Epithelial cell of esophagus (primary cell): ENCODE data around the gene ELAVL2.
A peak's percentile ranks its signal among the peaks of the same experiment; 100 is the strongest.

ENCODE experiments used
- DNase-seq: peaks from one replicate; pipeline ENCODE4 v3.0.0; 2010; ENCODE audit warnings: low read depth
- H3K4me3 ChIP-seq: 2 replicates; pipeline ENCODE4 v1.5.1; 2011; ENCODE audit warnings: mild to moderate bottlenecking, low read length, control low read depth
- TF ChIP-seq, protein P1 (sequence below): IDR thresholded peaks from 2 replicates; pipeline ENCODE4 v1.5.1; 2011; ENCODE audit warnings: low read depth, mild to moderate bottlenecking, low read length, control low read depth, inconsistent platforms; ENCODE audit not compliant: insufficient read depth; ENCODE audit errors: missing control alignments

Gene ELAVL2

DNA sequence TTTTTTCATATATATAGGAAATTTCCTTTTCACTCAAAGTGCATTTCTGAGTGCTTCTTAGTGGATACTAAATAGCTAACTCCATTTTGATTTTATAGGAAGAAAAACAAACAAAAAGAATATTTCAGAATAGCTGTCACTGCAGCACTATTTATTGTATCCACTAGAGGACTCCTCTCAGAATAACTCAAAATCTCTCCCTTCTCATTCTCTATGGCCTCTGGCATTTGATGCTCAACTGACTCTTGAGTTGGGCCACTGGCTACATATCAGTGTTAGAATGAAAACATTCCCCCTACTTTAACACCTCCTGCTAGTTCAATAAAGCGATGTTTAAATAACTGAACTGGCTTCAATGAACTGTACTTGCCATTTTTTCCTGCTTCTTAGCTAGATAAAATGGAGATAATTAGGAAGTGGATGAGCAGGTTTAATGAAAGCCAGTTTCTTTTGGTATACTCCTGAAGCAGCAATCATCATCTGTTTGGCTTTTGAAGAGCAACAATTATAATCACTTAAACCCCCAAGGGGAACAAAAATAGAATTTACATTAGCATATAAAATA lies 16.6 kb upstream of the ELAVL2 start:
- DNase-seq = no peak
- no peak overlapping the region for H3K4me3 ChIP-seq
- TF ChIP-seq, protein P1, sequence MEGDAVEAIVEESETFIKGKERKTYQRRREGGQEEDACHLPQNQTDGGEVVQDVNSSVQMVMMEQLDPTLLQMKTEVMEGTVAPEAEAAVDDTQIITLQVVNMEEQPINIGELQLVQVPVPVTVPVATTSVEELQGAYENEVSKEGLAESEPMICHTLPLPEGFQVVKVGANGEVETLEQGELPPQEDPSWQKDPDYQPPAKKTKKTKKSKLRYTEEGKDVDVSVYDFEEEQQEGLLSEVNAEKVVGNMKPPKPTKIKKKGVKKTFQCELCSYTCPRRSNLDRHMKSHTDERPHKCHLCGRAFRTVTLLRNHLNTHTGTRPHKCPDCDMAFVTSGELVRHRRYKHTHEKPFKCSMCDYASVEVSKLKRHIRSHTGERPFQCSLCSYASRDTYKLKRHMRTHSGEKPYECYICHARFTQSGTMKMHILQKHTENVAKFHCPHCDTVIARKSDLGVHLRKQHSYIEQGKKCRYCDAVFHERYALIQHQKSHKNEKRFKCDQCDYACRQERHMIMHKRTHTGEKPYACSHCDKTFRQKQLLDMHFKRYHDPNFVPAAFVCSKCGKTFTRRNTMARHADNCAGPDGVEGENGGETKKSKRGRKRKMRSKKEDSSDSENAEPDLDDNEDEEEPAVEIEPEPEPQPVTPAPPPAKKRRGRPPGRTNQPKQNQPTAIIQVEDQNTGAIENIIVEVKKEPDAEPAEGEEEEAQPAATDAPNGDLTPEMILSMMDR = peak; percentile 42

DNA sequence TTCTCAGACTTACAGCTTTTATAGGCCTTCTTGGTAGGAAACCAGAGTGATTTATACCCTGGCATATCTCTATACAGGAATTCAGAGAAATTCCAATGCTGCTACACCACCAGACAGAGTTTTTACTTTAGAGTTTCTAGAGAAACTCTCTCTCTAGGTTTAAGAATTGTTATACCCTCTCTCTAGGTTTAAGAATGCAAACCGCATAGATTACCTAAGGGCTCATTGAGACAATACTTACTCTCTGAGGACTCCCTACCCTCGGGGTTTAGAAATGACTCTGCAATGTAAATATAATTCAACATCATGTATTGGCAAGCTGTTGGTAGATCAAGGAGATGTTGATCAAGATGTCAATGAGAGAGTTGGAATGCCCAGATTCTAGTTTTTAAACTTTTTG lies 15.3 kb upstream of the ELAVL2 start:
- no peak for DNase-seq
- TF ChIP-seq, protein P1 = no peak
- no peak overlapping the region for H3K4me3 ChIP-seq

DNA sequence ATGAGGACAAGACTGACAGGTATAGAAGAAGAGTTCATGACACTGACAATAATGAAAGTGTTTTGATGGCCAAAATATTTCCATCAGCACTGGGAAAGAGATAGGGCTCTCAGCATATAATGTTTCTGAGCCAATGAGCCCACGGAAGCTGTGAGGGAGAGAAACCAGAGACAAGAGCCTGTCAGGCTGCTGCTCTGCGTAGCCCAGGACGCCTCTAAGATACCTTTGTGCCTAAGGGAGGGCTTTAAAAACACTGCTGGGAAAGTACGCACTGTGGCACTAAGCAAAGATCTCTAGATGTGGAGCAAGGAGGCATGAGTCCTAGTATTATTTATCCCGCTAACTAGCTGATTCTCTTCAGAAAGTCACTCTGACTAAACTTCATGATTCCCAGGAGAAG lies 11.0 kb upstream of the ELAVL2 start:
- no peak for DNase-seq
- TF ChIP-seq, protein P1 = no peak

DNA sequence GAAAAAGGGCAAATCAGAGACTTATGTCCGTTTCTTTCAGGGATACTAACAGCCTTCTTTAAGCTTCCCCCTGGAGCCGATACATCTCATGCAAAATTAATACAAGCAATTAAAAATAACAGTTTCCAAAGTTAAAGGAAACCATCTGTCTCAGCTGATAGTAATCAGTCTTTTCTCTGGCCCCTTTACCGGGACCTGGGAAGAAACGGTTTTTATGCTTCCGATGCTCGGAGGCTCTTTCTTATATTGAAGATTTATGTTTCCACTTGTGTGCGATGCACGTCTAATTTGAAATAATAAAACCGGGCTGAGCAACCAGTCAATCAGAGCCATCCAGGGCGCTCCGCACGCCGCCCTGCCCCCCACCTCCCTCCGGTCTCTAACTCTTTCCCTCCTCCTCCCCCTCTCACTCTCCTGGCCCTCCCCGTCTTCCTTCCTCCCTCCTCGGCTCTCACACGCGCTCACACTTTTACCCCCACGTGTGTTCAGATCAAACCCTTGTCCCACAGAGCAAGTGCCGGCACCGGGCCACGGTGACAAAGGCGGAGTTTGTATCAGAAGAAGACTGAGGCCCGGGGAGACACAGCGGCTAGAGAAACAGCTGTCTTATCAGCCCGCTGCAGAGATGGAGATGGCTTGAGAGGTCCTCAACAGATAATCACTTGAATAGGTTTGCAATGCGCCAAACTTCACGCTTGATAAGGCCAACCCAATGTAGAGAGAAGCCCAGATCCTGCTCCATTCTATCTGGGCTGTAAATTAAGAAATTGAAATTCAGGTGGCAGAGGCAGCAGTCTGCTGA lies 5.1 kb upstream of the ELAVL2 start:
- H3K4me3 ChIP-seq = no peak overlapping the region
- TF ChIP-seq, protein P1 = no peak

More for the DNA sequence above, 11.0 kb upstream of the ELAVL2 start:
- H3K4me3 ChIP-seq = no peak overlapping the region

DNA sequence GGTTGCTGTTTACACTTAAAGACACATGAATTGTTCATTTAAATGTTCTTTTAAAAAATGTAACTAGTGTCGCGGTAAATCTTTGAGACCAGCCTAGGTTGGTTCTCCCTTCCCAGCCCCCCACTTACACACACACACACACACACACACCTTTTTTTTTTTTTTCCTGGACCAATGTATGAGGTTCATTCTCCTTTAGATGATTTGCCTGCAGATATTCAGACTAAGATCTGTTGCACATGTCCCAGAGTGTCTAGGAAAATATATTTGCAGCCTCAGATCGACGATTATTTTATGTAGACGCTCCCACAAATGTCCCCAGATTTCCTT lies 4.4 kb upstream of the ELAVL2 start:
- TF ChIP-seq, protein P1 = no peak
- H3K4me3 ChIP-seq = no peak overlapping the region
- DNase-seq = no peak

More for the DNA sequence above, 5.1 kb upstream of the ELAVL2 start:
- no peak for DNase-seq

DNA sequence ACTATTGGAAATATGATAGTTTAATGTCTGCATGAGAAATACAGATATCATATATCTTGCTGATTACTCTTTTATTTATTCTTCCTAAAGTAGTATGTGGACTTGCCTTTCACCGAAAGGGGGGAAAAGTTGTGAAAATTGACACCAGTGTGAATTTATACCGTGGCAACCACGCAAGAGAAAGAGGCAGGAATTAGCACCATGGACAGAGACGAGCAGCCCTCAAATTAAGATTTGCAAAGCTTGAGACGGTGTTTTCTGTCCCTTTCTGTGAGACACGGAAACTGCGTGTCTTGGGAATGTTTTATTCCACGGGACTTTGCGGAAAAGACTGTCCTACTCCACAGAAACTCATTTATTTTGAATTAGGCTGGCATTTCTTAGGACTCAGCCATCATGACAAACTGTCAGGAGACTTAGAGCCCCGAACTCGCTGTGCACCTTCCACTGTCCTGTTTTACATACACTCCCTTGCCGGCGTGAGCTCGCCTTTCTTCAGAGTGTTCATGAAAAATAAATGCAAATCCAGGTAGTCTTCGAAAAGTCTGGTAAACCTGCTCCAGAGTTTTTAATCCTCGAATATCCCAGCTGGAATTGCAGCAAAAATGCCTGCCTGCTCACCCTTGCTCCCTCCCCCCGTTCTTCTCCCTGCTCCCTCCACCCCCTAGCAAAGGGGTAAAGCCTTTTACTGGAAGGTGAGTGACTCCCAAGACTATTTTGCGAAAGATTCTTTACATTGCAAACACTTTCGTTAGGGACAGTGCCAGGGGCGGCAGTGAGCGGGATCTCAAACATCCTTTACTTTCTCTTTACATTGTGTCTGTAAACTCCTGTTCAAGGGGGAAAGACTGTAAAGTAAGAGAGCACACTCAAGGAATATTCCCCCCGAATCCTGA lies 3.8 kb upstream of the ELAVL2 start:
- DNase-seq = peak; percentile 65

More for the DNA sequence above, 3.8 kb upstream of the ELAVL2 start:
- H3K4me3 ChIP-seq = no peak overlapping the region
- TF ChIP-seq, protein P1 = no peak
